PC-9 (cell line): ENCODE data around the gene CCNH. TPM values are rescaled to one million over a fixed set of nuclear protein-coding genes. Genes with fewer than 3 reads are reported as not detected.
A peak's percentile ranks its signal among the peaks of the same experiment; 100 is the strongest.

Source experiments
- BruUV-seq: library from RNA; stranded (reverse); fragments of 400-500 nt; replicated peaks from 2 replicates; lab custom pipeline; 2021; lab: Mats Ljungman, UMichigan
- CTCF ChIA-PET: fragments of 300-600 bp; sonication (Branson Sonifier 250); formaldehyde crosslinking; loops from one replicate; lab custom pipeline; 2022; ENCODE audit warnings: antibody characterized with exemption; lab: Charles Lee
- POLR2A ChIA-PET: fragments of 300-600 bp; sonication (Branson Sonifier 250); formaldehyde crosslinking; loops from one replicate; lab custom pipeline; 2022; ENCODE audit warnings: antibody characterized with exemption; ENCODE audit not compliant: unreplicated experiment; lab: Charles Lee
- DNase-seq, 2 experiments: peaks; one replicate each; pipeline versions ENCODE4 v3.0.0 to v3.0.0-alpha.2; 2015 to 2022; ENCODE audit warnings: mixed read lengths in 1 of 2
- H2AFZ ChIP-seq: fragments of 200-600 bp; sonication (generic); 2 replicates; pipeline ENCODE4 v1.8.1; 2017; ENCODE audit warnings: antibody characterized with exemption
- H3F3A ChIP-seq: fragments of 200-600 bp; sonication (generic); 2 replicates; pipeline ENCODE4 v1.8.1; 2017; ENCODE audit warnings: antibody characterized with exemption, mild to moderate bottlenecking, low read depth; ENCODE audit not compliant: insufficient read depth
- H3K27ac ChIP-seq: fragments of 200-600 bp; sonication (generic); 2 replicates; pipeline ENCODE4 v1.6.1; 2016; ENCODE audit warnings: mixed run types
- H3K27me3 ChIP-seq: fragments of 200-600 bp; sonication (generic); 2 replicates; pipeline ENCODE4 v1.6.1; 2016; ENCODE audit warnings: low read depth, mixed run types; ENCODE audit not compliant: insufficient read depth
- H3K36me3 ChIP-seq: fragments of 200-600 bp; sonication (generic); 2 replicates; pipeline ENCODE4 v1.6.1; 2016; ENCODE audit warnings: low read depth, mixed run types
- H3K4me1 ChIP-seq: fragments of 200-600 bp; sonication (generic); replicated peaks from 2 replicates; pipeline ENCODE4 v1.6.1; 2016; ENCODE audit warnings: mixed run types; ENCODE audit not compliant: insufficient read depth
- H3K4me2 ChIP-seq: fragments of 200-600 bp; sonication (generic); 2 replicates; pipeline ENCODE4 v1.6.1; 2017; ENCODE audit warnings: mixed run types
- H3K4me3 ChIP-seq: fragments of 200-600 bp; sonication (generic); 2 replicates; pipeline ENCODE4 v1.6.1; 2016; ENCODE audit warnings: mixed run types
- H3K79me2 ChIP-seq: fragments of 200-600 bp; sonication (generic); 2 replicates; pipeline ENCODE4 v1.6.1; 2017; ENCODE audit warnings: low read depth, mixed run types
- H3K9me2 ChIP-seq: fragments of 200-600 bp; sonication (generic); 2 replicates; pipeline ENCODE4 v1.8.1; 2017; ENCODE audit warnings: mild to moderate bottlenecking; ENCODE audit not compliant: insufficient read depth
- H3K9me3 ChIP-seq: fragments of 200-600 bp; sonication (generic); 2 replicates; pipeline ENCODE4 v1.8.1; 2016; ENCODE audit warnings: low read depth; ENCODE audit not compliant: insufficient read depth
- H4K20me1 ChIP-seq: fragments of 200-600 bp; sonication (generic); 2 replicates; pipeline ENCODE4 v1.8.1; 2017; ENCODE audit not compliant: insufficient read depth
- EZH2 ChIP-seq: fragments of 200-600 bp; sonication (generic); IDR thresholded peaks from 2 replicates; pipeline ENCODE4 v1.8.0; 2017; ENCODE audit warnings: antibody characterized with exemption, low read depth
- intact Hi-C: fragments of 100-400 bp; cut with micrococcal nuclease; formaldehyde crosslinking; loops from one replicate; pipeline ENCODE4 v1.10.0; 2022; ENCODE audit not compliant: unreplicated experiment
- total RNA-seq: library from RNA; stranded (reverse); gene quantifications from 2 replicates; pipeline ENCODE4 v1.2.3, GENCODE V29; 2021
- TF ChIP-seq, protein P1 (sequence below): fragments of 200-600 bp; sonication (generic); conservative IDR thresholded peaks from 2 replicates; pipeline ENCODE4 v1.6.1; 2017; ENCODE audit warnings: mixed run types, antibody characterized with exemption, mild to moderate bottlenecking, moderate library complexity

CCNH gene
- total RNA-seq, 1 experiment from 2014 or later = 38.5 TPM

DNA sequence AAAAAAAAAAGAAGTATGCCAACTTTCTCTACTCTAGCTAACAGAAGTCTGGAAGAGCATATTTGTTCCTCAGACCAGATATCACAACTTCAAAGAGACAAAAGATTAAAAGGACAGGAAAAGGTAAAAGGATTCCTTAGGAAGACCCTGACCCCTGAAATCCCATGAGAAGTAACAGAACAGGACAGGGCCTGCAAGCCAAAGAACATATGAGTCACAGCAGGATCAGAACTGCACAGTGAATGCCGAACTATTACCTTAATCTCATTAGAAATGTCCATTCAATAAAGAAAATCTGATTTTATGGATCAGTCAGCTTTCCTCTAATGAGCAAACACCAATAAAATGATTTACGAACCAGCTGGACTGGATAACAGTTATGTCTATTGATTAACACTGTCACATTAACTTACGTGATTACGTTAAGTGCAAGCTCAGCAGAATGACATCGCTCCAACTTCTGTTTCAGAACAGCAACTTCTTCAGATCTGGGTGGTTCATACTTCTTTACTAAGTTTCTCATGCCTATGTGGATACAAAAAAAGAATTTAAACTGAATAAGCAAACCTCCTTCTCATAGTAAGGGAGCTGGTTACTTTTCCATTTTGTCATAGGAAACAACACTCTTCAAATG lies 13.6 kb downstream of the CCNH start:
- Histone ChIP-seq H2AFZ (no peak overlapping the region), H3K4me2 (no peak overlapping the region), H3K27ac (no peak overlapping the region), H3K9me3 (no peaks in the 10 kb centered on the region), H3K36me3 (peaks cover 64% of the 10 kb centered on the region), H3F3A (peaks cover 32% of the 10 kb centered on the region), H3K27me3 (no peaks in the 10 kb centered on the region), H3K79me2 (no peaks in the 10 kb centered on the region), H3K9me2 (no peaks in the 10 kb centered on the region), H4K20me1 (peaks cover 7% of the 10 kb centered on the region; the same call in 1 of the 2 replicates), H3K4me1 (peaks cover 11% of the 10 kb centered on the region), H3K4me3 (no peak overlapping the region)
- ChIA-PET CTCF (interaction anchor here (1.0 kb wide), 1 partner anchor 384 kb away, joined by 4 read pairs; no protein-coding TSS in a partner anchor), POLR2A (interaction anchor here (0.6 kb wide), 2 partner anchors 71 to 259 kb away, joined by 3 to 14 read pairs; no protein-coding TSS in a partner anchor)
- intact Hi-C loops = no loop called here
- TF ChIP-seq EZH2 = no peak
- TF ChIP-seq, protein P1, sequence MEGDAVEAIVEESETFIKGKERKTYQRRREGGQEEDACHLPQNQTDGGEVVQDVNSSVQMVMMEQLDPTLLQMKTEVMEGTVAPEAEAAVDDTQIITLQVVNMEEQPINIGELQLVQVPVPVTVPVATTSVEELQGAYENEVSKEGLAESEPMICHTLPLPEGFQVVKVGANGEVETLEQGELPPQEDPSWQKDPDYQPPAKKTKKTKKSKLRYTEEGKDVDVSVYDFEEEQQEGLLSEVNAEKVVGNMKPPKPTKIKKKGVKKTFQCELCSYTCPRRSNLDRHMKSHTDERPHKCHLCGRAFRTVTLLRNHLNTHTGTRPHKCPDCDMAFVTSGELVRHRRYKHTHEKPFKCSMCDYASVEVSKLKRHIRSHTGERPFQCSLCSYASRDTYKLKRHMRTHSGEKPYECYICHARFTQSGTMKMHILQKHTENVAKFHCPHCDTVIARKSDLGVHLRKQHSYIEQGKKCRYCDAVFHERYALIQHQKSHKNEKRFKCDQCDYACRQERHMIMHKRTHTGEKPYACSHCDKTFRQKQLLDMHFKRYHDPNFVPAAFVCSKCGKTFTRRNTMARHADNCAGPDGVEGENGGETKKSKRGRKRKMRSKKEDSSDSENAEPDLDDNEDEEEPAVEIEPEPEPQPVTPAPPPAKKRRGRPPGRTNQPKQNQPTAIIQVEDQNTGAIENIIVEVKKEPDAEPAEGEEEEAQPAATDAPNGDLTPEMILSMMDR = no peak
- DNase-seq = no peak
- no TSS peak for BruUV-seq

DNA sequence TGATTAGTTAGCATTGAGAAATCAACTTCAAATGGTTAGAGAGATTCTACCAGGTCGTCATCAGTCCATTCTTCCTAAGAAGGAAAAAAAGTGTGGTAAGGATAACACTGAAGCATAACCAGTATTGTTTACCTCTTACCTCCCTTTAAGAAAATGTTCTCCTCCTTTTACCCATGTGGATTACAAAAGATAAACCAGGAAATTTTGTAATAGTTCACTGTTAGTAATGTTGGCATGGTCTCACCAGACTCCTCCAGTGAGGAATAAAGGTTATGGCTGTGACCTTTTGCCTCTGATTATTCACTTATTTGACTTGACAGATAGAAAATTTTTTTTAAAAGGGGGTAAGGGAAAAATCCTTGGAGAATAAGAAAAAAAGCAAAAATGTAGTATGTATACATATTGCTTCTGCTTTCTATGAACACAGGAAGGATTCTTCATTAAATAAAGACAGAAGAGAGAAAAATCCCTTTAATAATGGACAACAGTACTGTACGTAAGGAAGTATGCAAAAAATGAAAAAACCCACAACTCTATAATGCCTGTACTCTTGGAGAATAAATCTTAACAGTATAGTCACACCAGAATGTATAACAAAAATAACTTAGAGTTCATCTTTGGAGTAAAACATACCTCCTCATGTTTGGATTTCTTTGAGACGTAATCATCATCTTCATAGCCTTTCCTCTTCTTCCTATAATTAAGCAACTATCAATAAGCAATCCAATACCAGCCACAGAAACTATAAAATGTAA lies 18.1 kb downstream of the CCNH start:
- Histone ChIP-seq H2AFZ (no peak overlapping the region), H3K27me3 (no peaks in the 10 kb centered on the region), H3K9me3 (no peaks in the 10 kb centered on the region), H3K4me1 (peaks cover 24% of the 10 kb centered on the region), H3K9me2 (no peaks in the 10 kb centered on the region), H3K4me2 (peak overlapping the region; percentile 16; the same call in 1 of the 2 replicates), H3K27ac (peak overlapping the region; percentile 56), H4K20me1 (peaks cover under 1% of the 10 kb centered on the region; the same call in 1 of the 2 replicates), H3K36me3 (peaks cover 74% of the 10 kb centered on the region), H3K4me3 (no peak overlapping the region), H3F3A (peaks cover 28% of the 10 kb centered on the region), H3K79me2 (no peaks in the 10 kb centered on the region)
- peak in 1 of 2 experiments; percentile 62 for DNase-seq
- POLR2A ChIA-PET = no interaction called here
- CTCF ChIA-PET = no interaction called here
- no TSS peak for BruUV-seq
- TF ChIP-seq, protein P1 = no peak
- no peak for TF ChIP-seq EZH2
- intact Hi-C loops = no loop called here

DNA sequence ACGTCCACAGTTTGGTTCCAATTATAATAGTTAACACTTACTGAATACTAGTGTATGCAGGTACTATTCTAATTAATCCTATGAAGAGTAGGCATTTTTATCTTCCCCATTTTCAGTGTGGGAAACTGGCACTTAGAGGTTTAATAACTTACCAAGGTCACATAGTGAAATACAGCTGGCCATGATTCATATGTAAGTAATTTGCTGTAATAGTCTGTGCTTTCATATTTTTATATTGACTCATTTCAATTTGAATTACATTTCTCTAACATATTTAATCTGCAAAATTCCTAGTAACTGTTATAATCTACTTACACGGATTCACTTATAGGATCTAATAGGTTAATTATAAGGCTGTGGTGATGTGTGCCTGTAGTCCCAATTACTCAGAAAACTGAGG lies 19.4 kb downstream of the CCNH start:
- ChIA-PET POLR2A (no interaction called here), CTCF (no interaction called here)
- no peak for TF ChIP-seq EZH2
- TF ChIP-seq, protein P1 = no peak
- peak in 1 of 2 experiments; percentile 75 for DNase-seq
- Histone ChIP-seq H3K79me2 (no peaks in the 10 kb centered on the region), H3K27me3 (no peaks in the 10 kb centered on the region), H3K4me2 (peak overlapping the region; percentile 32; the same call in 1 of the 2 replicates), H3F3A (peaks cover 28% of the 10 kb centered on the region), H3K27ac (peak overlapping the region; percentile 56), H3K9me2 (no peaks in the 10 kb centered on the region), H3K4me3 (no peak overlapping the region), H3K9me3 (no peaks in the 10 kb centered on the region; the same call in 1 of the 2 replicates), H4K20me1 (no peaks in the 10 kb centered on the region), H3K36me3 (peaks cover 64% of the 10 kb centered on the region), H2AFZ (no peak overlapping the region), H3K4me1 (peaks cover 24% of the 10 kb centered on the region)
- BruUV-seq = no TSS peak
- intact Hi-C loops = no loop called here
